ENCODE results near the gene ZNF398. TPM values are rescaled to one million over a fixed set of nuclear protein-coding genes. Genes with fewer than 3 reads are reported as not detected.
A peak's percentile ranks its signal among the peaks of the same experiment; 100 is the strongest.

The ZNF398 gene
- total RNA-seq, 1 donor from 2014 or later: 13.5 TPM

DNA sequence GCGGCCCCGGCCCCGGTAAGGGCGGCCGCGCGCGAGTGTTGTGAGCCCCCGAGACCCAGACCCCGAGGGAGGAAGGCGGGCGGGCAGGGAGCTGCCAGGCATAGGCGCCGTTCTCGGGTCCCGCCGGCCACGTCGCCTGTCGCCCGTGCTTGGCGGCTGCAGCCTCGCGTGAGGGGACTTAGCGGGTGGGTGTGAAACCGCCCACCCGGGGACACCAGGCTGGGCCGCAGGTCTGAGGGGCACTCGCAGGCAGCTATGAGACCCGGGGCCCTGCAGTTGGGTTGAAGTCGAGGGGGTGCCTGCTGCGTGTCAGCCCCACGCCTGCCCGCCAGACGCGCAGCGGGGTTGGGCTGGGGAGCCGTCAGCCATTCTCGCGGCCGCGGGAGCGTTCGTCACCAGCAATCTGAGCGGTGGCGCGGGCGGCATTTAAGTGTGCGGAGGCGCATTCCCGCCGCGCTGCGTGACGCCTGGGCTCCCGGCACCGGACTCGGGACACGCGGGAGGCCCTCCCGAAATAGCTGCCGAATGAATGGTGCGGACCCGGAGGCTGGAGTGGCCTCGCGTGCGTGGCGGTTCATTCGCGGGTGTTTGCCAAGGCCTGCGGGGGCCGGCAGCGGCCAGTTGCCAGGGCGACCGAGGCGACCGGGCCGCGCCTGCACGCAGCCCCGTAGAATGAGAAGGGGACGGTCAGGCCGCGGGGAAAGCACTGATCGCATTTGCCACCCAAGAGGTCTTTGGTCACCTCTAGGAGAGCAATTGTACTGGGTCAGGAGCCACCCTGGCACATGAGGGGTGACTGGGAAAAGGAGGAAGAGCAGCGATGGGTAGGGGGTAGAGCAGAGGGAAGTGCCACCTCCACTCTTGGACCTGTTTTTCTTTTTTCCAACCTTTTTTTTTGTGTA is 750 bp downstream of the ZNF398 start:
- peak; percentile 50 for DNase-seq (ENCODE audit: low spot score)

DNA sequence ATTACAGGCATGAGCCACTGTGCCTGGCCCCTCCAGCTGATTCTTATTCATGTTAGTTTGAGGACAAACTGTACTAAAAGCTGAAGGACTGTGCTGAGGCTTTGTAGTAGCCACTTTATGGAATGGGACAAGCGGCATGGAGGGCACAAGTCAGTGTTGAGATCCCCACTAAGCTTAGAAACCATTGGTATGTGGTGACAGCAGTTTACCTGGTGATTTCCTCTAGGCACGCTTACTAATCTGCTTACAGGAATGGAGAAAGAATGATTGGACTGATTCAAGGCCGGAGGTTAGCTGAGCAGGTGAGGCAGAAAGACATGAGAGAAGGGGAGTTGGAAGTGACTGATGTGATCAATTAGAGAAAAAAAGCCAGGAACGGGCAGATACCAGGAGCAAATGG is 3.7 kb downstream of the ZNF398 start:
- DNase-seq (ENCODE audit: low spot score): no peak

DNA sequence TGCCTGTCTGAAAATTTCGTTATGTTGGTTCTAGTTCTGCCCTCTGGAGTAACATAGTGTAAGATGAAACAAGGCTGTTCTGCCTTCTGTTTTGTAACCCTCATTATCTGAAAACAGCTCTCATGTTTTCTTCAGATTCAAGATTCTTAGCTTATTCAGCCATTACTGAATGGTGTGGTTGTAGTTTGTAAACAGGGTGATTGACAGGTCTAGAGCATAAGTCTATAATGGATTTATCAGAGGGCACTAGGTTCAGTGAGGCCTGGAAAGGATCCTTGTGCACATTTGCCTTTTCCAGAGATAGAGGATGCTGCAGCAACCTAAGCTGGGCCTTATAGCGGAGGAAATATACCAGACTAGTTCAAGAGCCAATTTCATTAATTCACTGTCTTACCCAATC is 6.1 kb downstream of the ZNF398 start:
- no peak for DNase-seq (ENCODE audit: low spot score)

DNA sequence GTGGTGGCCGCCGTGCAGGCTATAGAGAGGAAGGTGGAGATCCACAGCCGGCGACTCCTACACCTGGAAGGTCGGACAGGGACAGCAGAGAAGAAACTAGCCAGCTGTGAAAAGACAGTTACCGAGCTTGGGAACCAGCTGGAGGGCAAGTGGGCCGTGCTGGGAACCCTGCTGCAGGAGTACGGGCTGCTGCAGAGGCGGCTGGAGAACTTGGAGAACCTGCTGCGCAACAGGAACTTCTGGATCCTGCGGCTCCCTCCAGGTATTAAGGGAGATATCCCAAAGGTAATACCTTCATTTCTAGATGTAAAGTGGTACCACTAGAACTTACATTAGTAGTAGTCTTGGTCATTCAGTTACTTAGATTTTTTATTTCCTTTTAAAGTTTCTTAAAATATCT is 6.8 kb downstream of the ZNF398 start:
- DNase-seq (ENCODE audit: low spot score): no peak

DNA sequence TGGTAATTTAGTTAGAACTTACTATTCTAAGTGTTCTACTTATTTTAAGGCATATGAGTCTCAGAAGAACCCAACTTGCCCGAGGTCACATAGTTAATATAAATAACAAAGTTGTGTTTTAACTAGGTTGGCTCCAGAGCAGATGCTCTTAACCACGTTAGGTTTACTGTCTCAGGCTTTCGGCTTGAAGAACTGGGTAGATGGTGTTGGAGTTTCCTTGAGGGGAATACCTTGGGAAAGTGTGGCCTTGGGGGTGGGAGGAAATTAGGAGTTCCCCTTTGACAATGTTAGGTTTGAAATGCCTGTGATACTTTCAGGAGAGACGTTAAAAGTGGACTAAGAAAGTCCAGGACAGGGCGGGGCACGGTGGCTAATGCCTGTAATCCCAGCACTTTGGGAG is 9.6 kb downstream of the ZNF398 start:
- DNase-seq (ENCODE audit: low spot score): no peak

DNA sequence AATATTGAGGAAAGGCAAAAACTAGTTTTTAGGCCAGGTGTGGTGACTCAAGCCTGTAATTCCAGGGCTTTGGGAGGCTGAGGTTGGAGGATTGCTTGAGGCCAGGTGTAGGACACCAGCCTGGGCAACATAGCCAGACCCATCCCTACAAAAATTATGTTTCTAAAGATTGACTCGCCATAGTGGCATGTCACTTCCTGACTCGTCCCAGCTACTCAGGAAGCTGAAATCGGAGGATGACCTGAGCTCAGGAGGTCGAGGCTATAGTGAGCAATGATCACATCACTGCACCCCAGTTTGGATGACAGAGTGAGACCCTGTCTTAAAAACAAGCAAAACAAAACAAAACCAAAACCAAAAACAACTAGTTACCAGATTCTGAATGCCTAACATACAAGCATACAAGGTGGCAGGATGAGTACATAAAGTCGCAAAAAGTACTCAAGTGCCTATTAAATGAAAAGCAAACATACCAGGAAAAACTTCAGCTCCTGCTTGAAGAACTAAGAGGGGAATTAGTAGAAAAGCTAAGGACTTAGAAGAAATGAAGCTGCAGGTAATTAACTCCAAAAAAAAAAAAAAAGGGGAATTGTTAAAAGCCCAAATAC is 14.1 kb downstream of the ZNF398 start:
- no peak for DNase-seq (ENCODE audit: low spot score)

DNA sequence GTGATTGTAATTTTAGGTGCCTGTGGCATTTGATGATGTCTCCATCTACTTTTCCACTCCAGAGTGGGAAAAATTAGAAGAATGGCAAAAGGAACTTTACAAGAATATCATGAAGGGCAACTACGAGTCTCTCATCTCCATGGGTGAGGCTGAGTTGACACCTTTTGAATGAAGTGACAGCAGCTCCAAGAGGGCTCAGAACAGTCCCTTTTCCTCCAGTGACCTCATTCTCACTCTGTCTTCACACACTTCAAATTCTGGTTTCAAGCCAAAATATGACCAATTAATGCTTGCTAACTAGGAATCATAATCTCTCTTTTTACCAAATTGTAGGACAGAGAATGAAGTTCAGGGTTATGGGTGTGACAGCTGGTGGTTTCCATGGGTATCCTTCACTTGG is 18.9 kb downstream of the ZNF398 start:
- DNase-seq (ENCODE audit: low spot score): no peak

DNA sequence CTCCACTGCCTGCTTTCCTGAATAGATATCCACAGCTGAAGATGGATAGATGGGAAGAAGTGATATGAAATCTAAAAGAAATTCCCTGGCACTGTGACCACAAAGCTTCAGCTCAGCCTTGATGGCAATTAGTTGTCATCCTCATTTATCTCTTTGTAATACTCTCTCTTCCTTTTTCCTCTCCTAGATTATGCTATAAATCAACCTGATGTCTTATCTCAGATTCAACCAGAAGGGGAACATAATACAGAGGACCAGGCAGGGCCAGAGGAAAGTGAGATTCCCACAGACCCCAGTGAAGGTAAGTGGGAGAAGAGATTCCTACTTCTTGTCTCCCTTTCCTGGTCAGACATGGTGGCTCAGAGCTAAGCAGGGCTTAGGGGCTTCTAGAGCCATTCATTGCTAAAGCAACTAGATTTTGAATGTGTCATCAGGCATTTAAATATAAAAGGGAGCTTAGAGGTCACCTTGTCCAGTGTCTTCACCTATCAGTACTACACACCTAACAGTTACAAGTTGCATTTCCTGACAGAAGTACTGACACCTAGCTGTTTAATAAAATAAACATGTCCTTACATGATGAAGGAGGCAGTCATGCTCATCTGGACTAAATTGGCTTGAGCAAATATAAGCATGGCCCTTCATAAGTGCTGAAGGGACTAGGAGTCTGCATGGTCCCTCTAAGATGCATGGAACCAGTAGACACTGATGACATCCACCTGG is 19.5 kb downstream of the ZNF398 start:
- DNase-seq (ENCODE audit: low spot score): no peak

DNA sequence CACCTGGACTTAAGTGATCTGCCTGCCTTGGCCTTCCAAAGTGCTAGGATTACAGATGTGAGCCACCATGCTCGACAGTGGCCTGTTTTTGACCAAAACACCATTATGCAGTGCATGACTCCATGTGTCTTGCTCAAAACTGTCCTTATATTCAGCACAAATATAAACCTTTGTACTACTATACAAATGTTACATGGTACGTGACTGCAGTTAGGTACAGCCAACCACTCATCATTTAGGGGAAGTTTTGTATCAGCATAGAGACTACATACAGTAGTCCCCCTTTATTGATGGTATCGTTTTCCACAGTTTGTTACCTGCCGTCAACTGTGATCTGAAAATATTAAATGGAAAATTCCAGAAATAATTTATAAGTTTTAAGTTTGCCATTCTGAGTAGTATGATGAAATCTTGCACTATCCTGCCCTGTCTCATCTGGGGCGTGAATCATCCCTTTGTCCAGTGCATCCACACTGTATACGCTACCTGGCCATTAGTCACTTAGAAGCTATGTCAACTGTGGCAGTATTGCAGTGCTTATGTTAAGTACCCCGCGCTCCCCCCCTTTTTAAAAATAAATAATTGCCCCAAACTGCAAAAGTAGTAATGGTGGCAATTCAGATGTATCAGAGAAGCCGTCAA is 24.8 kb downstream of the ZNF398 start:
- no peak for DNase-seq (ENCODE audit: low spot score)

DNA sequence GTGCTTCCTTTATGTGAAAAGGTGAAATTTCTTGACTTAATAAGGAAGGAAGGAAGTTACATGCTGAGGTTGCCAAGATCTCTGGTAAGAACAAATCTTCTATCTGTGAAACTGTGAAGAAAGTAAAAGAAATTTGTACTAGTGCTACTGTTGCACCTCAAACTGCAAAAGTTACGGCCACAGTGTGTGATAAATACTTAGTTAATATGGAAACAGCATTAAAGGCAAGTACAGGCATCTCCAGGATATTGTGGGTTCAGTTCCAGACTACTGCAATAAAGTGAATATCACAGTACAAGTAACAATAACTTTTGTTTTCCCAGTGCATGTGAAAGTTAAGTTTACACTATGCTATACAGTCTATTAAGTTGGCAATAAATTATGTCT is 25.3 kb downstream of the ZNF398 start:
- no peak for DNase-seq (ENCODE audit: low spot score)

DNA sequence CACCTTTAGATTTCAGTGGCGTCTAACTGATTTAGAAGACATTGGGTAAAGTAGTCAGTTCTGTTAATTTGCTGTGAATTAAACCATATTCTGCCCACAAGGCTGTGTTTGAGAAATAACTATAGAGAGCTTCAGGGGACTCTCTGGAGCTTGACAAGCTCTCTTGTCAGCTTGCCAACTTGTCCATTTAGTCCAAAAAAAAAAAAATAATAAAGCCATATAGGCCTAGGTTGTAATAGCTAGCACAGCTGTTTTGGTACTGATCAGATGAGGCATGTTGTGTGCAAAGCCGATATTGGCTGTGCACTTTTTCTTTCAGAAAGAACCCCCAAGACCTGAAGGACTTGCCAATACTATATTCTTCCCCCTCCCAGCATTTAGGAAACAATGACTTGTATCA is 27.9 kb downstream of the ZNF398 start:
- no peak for DNase-seq (ENCODE audit: low spot score)

DNA sequence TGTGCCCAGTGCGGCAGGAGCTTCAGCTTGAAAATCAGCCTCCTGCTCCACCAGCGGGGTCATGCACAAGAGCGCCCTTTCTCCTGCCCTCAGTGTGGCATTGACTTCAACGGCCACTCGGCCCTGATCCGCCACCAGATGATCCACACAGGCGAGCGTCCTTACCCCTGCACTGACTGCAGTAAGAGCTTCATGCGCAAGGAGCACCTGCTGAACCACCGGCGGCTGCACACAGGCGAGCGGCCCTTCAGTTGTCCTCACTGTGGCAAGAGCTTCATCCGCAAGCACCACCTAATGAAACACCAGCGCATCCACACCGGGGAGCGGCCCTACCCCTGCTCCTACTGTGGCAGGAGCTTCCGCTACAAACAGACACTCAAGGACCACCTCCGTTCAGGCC is 32.0 kb downstream of the ZNF398 start:
- DNase-seq (ENCODE audit: low spot score): no peak

DNA sequence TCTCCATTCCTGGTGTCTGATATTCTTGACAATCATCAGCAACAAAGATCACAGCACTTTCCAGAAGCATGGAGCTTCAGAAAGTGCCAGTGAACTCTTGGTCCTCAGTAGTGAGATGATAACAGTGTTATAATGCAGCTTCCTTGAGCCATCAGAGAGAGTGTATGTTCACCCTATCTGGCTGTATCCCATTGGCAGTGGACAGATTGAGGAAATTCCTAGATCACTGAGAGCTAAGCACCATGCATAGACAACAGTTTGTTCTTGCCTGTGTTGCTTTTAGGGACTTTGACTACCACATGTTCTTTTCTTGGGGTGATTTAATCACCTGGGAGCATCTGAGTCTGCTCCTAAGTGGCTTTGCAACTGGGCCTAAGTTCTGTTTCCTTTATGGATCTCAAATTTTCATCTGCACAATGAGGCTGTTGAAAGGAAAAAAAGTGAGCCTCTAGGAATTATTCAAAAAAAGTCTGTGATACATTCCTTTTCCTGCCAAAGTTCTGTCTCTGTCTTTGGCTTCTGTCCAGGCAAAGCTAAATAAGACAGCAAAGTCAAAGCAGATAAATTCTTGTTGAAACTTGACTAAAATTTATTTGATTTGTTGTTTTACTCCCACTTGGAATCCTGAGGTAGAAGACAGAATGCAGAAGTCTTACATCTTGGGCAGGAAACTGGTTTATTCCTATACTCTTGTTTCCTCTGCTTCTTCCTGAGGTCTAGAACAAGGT is 33.6 kb downstream of the ZNF398 start:
- DNase-seq (ENCODE audit: low spot score): peak; percentile 57

DNA sequence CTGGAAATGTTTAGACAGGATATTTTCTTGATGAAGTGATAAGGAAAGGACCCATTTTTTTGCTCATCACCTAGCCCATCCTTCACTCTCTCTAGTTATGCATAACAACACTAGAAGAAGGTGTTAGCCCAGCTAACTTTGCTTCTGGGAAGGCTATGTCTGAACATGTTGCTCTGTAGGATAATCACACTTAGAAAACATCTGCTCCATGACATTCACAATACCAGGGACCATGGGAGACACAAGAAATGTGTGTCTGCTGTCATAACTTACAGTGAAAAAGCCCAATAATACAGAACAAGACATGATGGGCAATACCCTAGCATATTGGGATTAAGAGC is 34.2 kb downstream of the ZNF398 start:
- DNase-seq (ENCODE audit: low spot score): no peak

DNA sequence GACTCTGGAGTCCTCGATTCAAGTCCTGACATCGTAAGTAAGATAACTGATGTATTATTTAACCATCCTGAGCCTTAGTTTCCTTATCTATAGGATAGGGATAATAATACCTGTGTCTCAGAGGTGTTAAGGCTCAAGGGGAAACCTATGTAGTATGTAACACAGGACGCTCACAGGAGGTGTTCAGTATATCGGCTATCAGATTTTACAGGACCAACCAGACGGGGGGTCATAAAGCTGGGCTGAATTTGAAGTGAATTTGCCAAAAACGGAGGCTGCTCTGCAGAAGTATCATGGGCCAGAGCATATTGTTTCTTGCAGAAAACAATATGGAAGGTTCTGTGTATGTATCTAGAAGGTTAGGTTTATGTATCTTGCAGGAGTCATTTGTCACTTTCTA is 37.0 kb downstream of the ZNF398 start:
- no peak for DNase-seq (ENCODE audit: low spot score)

DNA sequence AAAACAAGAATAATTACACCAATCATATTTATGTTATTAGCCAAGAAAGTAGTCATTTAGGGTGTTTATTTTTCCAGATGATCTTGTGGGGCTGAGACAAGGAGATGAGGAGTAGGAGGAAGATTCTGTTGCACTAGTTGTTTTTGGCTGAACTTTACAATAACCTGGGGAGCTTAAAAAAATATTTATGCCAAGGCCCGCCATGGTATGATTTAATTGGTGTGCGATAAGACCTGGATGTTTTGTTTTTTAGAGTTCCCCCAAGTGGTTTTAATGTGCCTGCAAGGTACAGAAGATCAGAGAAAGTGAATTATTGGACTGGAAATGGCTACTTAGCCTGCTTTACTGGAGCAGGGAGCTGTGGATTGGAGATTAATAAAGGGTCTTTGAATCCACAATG is 41.0 kb downstream of the ZNF398 start:
- no peak for DNase-seq (ENCODE audit: low spot score)

DNA sequence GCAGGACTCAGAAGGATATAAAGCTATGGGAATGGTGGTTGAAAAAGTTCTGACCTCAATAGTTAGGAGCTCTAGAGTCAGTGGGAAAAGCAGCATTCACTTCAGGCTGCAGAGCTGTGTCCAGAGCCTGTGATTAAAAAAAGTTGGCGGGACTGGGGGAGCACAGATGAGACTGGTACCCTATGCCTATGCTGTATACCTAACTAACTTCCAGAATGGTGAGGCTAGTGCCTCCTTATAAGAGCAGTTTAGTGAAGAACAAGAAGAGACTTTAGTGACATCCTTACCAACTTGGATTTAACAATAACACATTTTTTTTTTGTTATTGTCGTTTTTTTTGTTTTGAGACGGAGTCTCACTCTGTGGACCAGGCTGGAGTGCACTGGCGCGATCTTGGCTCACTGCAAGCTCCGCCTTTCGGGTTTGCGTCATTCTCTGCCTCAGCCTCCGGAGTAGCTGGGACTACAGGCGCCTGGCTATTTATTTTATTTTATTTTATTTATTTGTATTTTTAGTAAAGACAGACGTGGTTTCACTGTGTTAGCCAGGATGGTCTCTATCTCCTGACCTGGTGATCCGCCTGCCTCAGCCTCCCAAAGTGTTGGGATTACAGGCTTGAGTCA is 41.5 kb downstream of the ZNF398 start:
- DNase-seq (ENCODE audit: low spot score): no peak

DNA sequence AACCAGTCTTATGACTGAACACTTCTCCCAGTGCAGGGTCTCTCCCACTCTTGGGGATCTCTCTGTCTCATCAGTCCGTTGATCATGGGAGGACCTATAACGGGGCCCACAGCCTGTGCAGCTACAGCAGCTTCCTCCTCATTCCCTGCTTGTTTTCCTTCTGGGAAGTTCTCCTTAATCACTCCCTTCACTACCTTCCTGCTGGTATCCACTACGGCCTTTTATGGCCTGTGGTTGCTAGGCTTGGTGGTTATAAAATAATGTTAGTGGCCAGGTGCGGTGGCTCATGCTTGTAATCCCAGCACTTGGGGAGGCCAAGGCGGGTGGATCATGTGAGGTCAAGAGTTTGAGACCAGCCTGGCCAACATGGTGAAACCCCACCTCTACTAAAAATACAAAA is 44.6 kb downstream of the ZNF398 start:
- no peak for DNase-seq (ENCODE audit: low spot score)

DNA sequence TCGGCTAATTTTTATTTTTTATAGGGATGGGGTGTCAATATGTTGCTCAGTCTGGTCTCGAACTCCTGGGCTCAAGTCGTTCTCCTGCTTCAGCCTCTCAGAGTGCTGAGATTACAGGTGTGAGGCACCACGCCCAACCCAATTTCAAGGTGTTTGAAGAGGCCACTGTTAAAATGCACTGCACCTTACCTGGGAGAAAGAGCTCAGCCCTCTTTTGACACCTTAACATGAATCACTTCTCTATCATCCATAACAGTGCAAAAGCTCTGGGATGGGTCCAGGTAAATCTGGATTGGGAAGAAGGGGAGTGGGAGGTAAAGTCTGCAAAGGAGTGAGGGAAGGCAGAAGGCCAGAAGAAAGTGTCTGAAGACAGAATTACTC is 47.5 kb downstream of the ZNF398 start:
- DNase-seq (ENCODE audit: low spot score): no peak

DNA sequence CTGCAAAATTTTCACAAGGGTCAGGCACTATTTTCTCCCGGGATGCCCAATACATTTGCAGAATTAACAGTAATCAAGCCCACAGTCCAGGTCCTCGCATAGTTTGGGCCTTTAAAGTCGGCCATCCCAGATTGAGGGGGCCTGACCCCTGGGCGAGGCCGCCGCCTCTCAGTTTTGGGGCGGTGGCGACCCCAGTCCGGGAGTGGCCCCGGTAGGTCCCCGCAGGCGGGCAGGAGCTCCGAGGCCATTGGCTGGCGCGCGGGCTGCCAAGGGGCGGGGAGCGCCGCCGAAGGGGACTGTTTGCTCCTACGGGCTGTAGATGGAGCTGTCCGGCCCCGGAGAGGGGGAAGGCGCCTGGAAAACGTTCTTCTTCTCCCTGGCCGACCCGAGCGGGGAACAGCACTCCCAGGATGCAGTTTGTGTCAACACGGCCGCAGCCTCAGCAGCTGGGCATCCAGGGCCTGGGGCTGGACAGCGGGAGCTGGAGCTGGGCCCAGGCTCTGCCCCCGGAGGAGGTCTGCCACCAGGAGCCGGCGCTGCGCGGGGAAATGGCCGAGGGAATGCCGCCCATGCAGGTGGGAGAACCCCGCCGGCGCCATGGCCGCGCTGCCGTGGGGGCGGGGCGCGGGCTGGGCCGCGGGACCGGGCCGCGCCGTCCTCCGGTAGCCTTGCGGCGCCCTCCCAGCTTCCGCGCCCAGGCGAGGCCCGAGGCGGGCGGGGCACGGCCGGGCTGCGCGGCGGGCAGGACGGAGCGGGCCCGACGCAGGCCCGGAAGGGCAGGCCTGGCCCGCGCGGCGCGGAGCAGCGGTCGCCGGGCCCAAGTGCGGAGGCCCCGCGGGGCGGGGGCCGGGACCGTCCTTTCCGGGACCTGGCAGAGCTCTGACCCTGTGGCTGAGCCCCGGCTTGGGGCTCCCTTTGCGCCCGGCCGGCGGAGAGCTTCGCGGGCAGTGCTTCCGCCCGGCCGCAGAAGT is 48.2 kb downstream of the ZNF398 start, which contains the start of gene ZNF282:
Gene ZNF282 (plus strand): TSS at position 367 of the 971 bp plus-strand sequence. CDS start 44 bp downstream, at position 411.
- DNase-seq (ENCODE audit: low spot score): peak; percentile 94

Measured in umbilical cord (tissue), 2 donors.